Kidney (tissue), 14 donors: ENCODE measurements around the gene CDK5RAP2. TPM values are rescaled to one million over a fixed set of nuclear protein-coding genes. Genes with fewer than 3 reads are reported as not detected.

ENCODE experiments used
- DNase-seq, 5 donors: peaks; one replicate each; pipeline ENCODE4 v3.0.0-alpha.2; 2013 to 2020
- FAIRE-seq: peaks from 2 replicates; lab custom pipeline; 2012; peaks lifted over from hg19 to GRCh38; lab: Jason Lieb, UNC
- H3K27ac ChIP-seq, 2 donors: one replicate each; pipeline ENCODE4 v1.7.0; 2013; ENCODE audit warnings: low read depth in 2 of 2, low read length in 2 of 2, inconsistent platforms in 1 of 2
- H3K27me3 ChIP-seq: one replicate; pipeline ENCODE4 v1.7.1; 2013; ENCODE audit warnings: low read length, inconsistent platforms; ENCODE audit not compliant: control insufficient read depth, insufficient read depth
- H3K36me3 ChIP-seq, 3 donors: one replicate each; pipeline versions ENCODE4 v1.7.0 to v1.7.1; 2013; ENCODE audit warnings: low read length in 3 of 3, control low read depth in 1 of 3, inconsistent platforms in 1 of 3; ENCODE audit not compliant: insufficient read depth in 3 of 3, control insufficient read depth in 2 of 3
- H3K4me1 ChIP-seq, 3 donors: one replicate each; pipeline versions ENCODE4 v1.7.0 to v1.7.1; 2013; ENCODE audit warnings: low read length in 3 of 3, inconsistent platforms in 1 of 3, low read depth in 1 of 3; ENCODE audit not compliant: control insufficient read depth in 2 of 3, insufficient read depth in 2 of 3
- H3K4me3 ChIP-seq, 3 donors: one replicate each; pipeline versions ENCODE4 v1.7.0 to v1.8.1; 2013; ENCODE audit warnings: low read length in 3 of 3, control low read depth in 1 of 3, inconsistent platforms in 1 of 3
- H3K9ac ChIP-seq, 3 donors: one replicate each; pipeline versions ENCODE4 v1.7.0 to v1.7.1; 2013; ENCODE audit warnings: low read length in 3 of 3, control low read depth in 1 of 3, inconsistent platforms in 1 of 3
- H3K9me3 ChIP-seq, 3 donors: one replicate each; pipeline versions ENCODE4 v1.7.0 to v1.7.1; 2013; ENCODE audit warnings: low read length in 3 of 3, control low read depth in 1 of 3, inconsistent platforms in 1 of 3; ENCODE audit not compliant: control insufficient read depth in 2 of 3, insufficient read depth in 1 of 3
- intact Hi-C: fragments of 100-400 bp; cut with DNase I; formaldehyde crosslinking; loops from one replicate; pipeline ENCODE4 v1.11.1; 2022
- polyA plus RNA-seq: library from polyadenylated mRNA; stranded (reverse); fragments of 350-450 nt; fragmentation: Illumina TruSeq; extraction: RNeasy Lipid Tissue Mini Kit (QIAGEN cat#74804); gene quantifications from one replicate; pipeline ENCODE4 v1.2.3, GENCODE V29; 2014; ENCODE audit warnings: low read depth, low replicate concordance; ENCODE audit not compliant: insufficient read depth
- total RNA-seq: library from RNA; stranded (reverse); fragmentation: NEBNext Ultra II Directional; extraction: Animal tissue kit (Norgen Biotek cat#: 25700); gene quantifications from one replicate; pipeline ENCODE4 v1.2.1, GENCODE V29; 2021
- TF ChIP-seq, protein P1 (sequence below): IDR thresholded peaks from 3 replicates; pipeline ENCODE4 v1.5.1; 2012; ENCODE audit warnings: mild to moderate bottlenecking, moderate library complexity, borderline replicate concordance; ENCODE audit not compliant: insufficient read depth; ENCODE audit errors: extremely low read depth
- donor health status: control.
- donor health status: control.
- donor health status: control.
- donor health status: control.
- donor health status: control.
- donor health status: DM: yes; HTN: yes; CAD: no.
- donor health status: Normal renal cell carcinoma (clear cell type).

The CDK5RAP2 gene
- total and polyA plus RNA-seq, 2 donors from 2014 or later = 20.9 to 35.3 TPM

DNA sequence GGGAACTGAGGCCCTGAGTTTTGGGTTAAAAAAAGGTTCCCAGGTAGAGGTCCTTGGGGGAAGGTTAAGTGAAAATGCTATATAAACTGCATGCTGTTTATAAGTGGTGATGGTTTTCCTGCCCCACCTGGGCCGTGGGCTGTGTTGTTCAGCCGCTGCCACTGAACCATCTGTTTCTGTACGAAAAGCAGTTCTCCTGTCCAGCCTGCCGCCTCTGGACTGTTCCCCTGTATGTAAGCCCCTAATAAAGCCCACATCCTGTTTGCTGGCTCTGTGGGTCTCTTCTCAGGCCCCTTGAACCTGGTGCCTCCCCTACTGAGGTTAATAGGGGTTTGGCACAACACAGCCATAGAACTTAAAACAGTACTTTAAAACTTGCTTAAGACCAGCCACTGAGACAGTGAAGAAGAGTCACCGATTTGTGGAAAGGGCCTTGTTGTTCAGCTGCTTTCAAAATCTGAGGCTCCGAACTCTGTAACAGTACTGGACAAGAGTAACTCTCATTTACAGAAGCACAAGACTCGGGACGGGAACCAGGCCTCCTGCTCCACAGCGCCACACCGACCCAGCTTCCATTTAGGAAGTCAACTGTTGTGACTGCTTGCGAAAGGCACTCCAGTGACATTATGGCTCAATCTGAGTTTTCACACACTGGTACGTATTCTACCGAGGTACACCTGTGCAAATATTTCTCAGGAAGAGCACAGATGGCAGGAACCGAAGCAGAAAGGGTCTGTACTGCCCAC is 192.5 kb downstream of the CDK5RAP2 start:
- H3K4me1 ChIP-seq = peaks cover 0 to 18% (median 15%) of the 10 kb centered on the region in 3 donors
- H3K9ac ChIP-seq = no peak overlapping the region
- H3K36me3 ChIP-seq = peaks cover 0 to 4% (median 0%) of the 10 kb centered on the region in 3 donors
- intact Hi-C loops = no loop called here
- TF ChIP-seq, protein P1, sequence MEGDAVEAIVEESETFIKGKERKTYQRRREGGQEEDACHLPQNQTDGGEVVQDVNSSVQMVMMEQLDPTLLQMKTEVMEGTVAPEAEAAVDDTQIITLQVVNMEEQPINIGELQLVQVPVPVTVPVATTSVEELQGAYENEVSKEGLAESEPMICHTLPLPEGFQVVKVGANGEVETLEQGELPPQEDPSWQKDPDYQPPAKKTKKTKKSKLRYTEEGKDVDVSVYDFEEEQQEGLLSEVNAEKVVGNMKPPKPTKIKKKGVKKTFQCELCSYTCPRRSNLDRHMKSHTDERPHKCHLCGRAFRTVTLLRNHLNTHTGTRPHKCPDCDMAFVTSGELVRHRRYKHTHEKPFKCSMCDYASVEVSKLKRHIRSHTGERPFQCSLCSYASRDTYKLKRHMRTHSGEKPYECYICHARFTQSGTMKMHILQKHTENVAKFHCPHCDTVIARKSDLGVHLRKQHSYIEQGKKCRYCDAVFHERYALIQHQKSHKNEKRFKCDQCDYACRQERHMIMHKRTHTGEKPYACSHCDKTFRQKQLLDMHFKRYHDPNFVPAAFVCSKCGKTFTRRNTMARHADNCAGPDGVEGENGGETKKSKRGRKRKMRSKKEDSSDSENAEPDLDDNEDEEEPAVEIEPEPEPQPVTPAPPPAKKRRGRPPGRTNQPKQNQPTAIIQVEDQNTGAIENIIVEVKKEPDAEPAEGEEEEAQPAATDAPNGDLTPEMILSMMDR = no peak
- H3K27ac ChIP-seq = no peak overlapping the region
- no peaks in the 10 kb centered on the region for H3K9me3 ChIP-seq
- peak in 1 of 5 donors; percentile 18 for DNase-seq
- FAIRE-seq = no peak
- no peak overlapping the region for H3K4me3 ChIP-seq
- H3K27me3 ChIP-seq = no peaks in the 10 kb centered on the region

DNA sequence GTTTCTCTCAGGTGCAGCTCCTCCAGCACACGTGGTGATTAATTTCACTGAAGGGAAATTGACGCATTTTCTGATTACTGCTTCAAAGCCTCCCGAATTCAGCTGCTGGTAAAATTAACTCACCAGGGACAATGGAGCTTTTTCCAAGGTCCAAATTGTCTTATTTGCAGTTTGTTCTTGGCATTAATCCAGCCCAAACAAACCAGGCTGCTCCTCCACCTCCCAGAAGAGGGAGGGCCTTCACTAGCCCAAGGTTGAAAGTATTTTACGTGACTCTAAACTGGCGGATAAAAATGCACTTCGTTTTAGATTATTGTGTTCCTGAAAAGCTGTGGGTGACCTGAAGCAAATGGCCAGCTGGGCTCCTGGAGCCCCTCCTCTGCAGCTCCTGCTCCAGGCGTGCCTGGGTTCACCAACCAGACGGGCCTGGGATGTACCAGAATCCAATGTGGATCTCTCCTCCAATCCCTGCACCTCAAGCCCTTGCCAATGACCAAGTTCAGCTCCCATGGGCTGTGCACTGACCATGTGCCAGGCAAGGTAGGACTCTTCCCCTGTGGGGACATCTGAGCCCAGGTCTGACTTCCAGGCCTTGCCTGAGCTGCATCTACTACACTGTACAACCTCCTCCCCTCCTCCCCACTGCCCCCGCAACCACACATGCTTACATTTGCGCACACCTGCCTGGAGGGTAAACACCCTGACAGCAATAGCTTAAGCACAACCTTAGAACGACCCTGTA is 193.4 kb downstream of the CDK5RAP2 start:
- TF ChIP-seq, protein P1 = no peak
- Histone ChIP-seq H3K27ac (peak overlapping the region in 1 of 2 donors; percentile 40), H3K27me3 (no peaks in the 10 kb centered on the region), H3K9me3 (no peaks in the 10 kb centered on the region), H3K36me3 (no peaks in the 10 kb centered on the region), H3K4me3 (no peak overlapping the region), H3K9ac (no peak overlapping the region), H3K4me1 (peaks cover 0 to 18% (median 15%) of the 10 kb centered on the region in 3 donors)
- DNase-seq = peak in 2 of 5 donors; percentile 41 to 63
- intact Hi-C loops = no loop called here
- FAIRE-seq = no peak

GRCh38 chr9:120385606-120386389 is 194.2 kb downstream of the CDK5RAP2 start:
- no peak for FAIRE-seq
- no peak overlapping the region for H3K9ac ChIP-seq
- no peak overlapping the region for H3K4me3 ChIP-seq
- no peaks in the 10 kb centered on the region for H3K9me3 ChIP-seq
- intact Hi-C loops = no loop called here
- H3K4me1 ChIP-seq = peaks cover 0 to 18% (median 15%) of the 10 kb centered on the region in 3 donors
- H3K27me3 ChIP-seq = no peaks in the 10 kb centered on the region
- H3K27ac ChIP-seq = no peak overlapping the region
- no peaks in the 10 kb centered on the region for H3K36me3 ChIP-seq
- DNase-seq = no peak
- TF ChIP-seq, protein P1 = no peak
